Tibial artery (tissue), 4 donors: Measurements from ENCODE around the gene PTPRN2.

Experiments
- DNase-seq, 2 donors: peaks; one replicate each; pipeline ENCODE4 v3.0.0-alpha.2; 2019
- H3K27ac ChIP-seq, 2 donors: fragments of 200-600 bp; sonication (generic) in 1 of 2; 1 replicate in 1 of 2; 2 replicates in 1 of 2; pipeline ENCODE4 v1.5.1; 2018 to 2019; ENCODE audit warnings: mild to moderate bottlenecking in 1 of 2
- H3K27me3 ChIP-seq, 2 donors: fragments of 200-600 bp; sonication (generic) in 1 of 2; one replicate each; pipeline versions ENCODE4 v1.5.1 to v1.6.0; 2016 to 2019
- H3K36me3 ChIP-seq, 3 donors: fragments of 200-600 bp; sonication (generic) in 2 of 3; one replicate each; pipeline ENCODE4 v1.5.1; 2016 to 2019; ENCODE audit warnings: mild to moderate bottlenecking in 2 of 3
- H3K4me1 ChIP-seq, 4 donors: fragments of 200-600 bp; sonication (generic) in 2 of 4; 1 replicate in 3 of 4; 2 replicates in 1 of 4; pipeline ENCODE4 v1.5.1; 2016 to 2019
- H3K4me3 ChIP-seq, 2 donors: fragments of 200-600 bp; sonication (generic) in 1 of 2; 1 replicate in 1 of 2; 2 replicates in 1 of 2; pipeline ENCODE4 v1.5.1; 2018 to 2019; ENCODE audit warnings: mild to moderate bottlenecking in 2 of 2
- H3K9me3 ChIP-seq, 3 donors: fragments of 200-600 bp; sonication (generic) in 1 of 3; one replicate each; pipeline ENCODE4 v1.5.1; 2016 to 2019
- intact Hi-C: fragments of 100-400 bp; cut with DNase I; formaldehyde crosslinking; loops from one replicate; pipeline ENCODE4 v1.15.0; 2023; ENCODE audit warnings: low total_unique reads
- TF ChIP-seq, protein P1 (sequence below), 2 experiments: fragments of 200-600 bp in 1 of 2; fragments of 450-650 bp in 1 of 2; IDR thresholded peaks; one replicate each; pipeline ENCODE4 v1.5.1; 2017 to 2019; ENCODE audit warnings: antibody characterized with exemption in 2 of 2, mild to moderate bottlenecking in 1 of 2, moderate library complexity in 1 of 2

Gene PTPRN2

GRCh38 chr7:157739031-157739430 lies 848.6 kb downstream of the PTPRN2 start:
- Histone ChIP-seq H3K27me3 (peaks cover 0 to 14% of the 10 kb centered on the region in 2 donors), H3K4me3 (no peak overlapping the region), H3K27ac (no peak overlapping the region), H3K4me1 (peaks cover 0 to 5% (median 0%) of the 10 kb centered on the region in 4 donors), H3K36me3 (no peaks in the 10 kb centered on the region), H3K9me3 (no peaks in the 10 kb centered on the region)
- DNase-seq = no peak
- TF ChIP-seq, protein P1, sequence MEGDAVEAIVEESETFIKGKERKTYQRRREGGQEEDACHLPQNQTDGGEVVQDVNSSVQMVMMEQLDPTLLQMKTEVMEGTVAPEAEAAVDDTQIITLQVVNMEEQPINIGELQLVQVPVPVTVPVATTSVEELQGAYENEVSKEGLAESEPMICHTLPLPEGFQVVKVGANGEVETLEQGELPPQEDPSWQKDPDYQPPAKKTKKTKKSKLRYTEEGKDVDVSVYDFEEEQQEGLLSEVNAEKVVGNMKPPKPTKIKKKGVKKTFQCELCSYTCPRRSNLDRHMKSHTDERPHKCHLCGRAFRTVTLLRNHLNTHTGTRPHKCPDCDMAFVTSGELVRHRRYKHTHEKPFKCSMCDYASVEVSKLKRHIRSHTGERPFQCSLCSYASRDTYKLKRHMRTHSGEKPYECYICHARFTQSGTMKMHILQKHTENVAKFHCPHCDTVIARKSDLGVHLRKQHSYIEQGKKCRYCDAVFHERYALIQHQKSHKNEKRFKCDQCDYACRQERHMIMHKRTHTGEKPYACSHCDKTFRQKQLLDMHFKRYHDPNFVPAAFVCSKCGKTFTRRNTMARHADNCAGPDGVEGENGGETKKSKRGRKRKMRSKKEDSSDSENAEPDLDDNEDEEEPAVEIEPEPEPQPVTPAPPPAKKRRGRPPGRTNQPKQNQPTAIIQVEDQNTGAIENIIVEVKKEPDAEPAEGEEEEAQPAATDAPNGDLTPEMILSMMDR (IDR thresholded peaks at IDR 0.05) = no peak
- intact Hi-C loops = no loop called here

GRCh38 chr7:157738066-157738460 lies 849.6 kb downstream of the PTPRN2 start:
- TF ChIP-seq, protein P1 (IDR thresholded peaks at IDR 0.05) = no peak
- Histone ChIP-seq H3K4me3 (no peak overlapping the region), H3K9me3 (no peaks in the 10 kb centered on the region), H3K36me3 (no peaks in the 10 kb centered on the region), H3K27me3 (peaks cover 0 to 14% of the 10 kb centered on the region in 2 donors), H3K27ac (no peak overlapping the region), H3K4me1 (peaks cover 0 to 5% (median 0%) of the 10 kb centered on the region in 4 donors)
- no peak for DNase-seq
- intact Hi-C loops = no loop called here

GRCh38 chr7:157737151-157738065 lies 850.2 kb downstream of the PTPRN2 start:
- intact Hi-C loops = no loop called here
- Histone ChIP-seq H3K27me3 (peaks cover 0 to 14% of the 10 kb centered on the region in 2 donors), H3K4me3 (no peak overlapping the region), H3K27ac (no peak overlapping the region), H3K4me1 (peaks cover 0 to 5% (median 0%) of the 10 kb centered on the region in 4 donors), H3K36me3 (no peaks in the 10 kb centered on the region), H3K9me3 (no peaks in the 10 kb centered on the region)
- TF ChIP-seq, protein P1 (IDR thresholded peaks at IDR 0.05) = no peak
- DNase-seq = no peak

GRCh38 chr7:157736341-157736740 lies 851.3 kb downstream of the PTPRN2 start:
- intact Hi-C loops = no loop called here
- Histone ChIP-seq H3K27me3 (peaks cover 0 to 14% of the 10 kb centered on the region in 2 donors), H3K4me1 (peaks cover 0 to 5% (median 0%) of the 10 kb centered on the region in 4 donors), H3K9me3 (no peaks in the 10 kb centered on the region), H3K36me3 (no peaks in the 10 kb centered on the region), H3K27ac (no peak overlapping the region), H3K4me3 (no peak overlapping the region)
- DNase-seq = no peak
- TF ChIP-seq, protein P1 (IDR thresholded peaks at IDR 0.05) = no peak

DNA sequence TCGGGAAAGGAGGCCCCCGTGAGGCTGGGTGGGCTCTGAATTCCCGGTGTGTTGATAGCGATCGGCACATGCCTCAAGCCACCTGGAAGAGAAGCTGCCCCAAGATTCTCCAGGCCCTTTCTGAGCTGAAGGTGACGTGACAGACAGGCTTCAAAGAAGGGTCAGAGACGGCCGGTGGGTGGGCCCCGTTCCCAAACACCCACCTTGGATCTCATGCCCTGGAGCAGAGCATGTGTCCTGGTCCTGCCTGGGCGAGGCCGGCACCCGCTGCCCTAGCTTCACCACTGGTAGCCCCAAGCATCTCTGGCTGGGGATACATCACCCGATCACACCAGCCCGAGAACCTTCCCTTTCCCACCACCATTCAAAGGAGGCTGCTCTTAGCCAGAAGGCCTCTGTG lies 851.8 kb downstream of the PTPRN2 start:
- no peaks in the 10 kb centered on the region for H3K9me3 ChIP-seq
- H3K4me3 ChIP-seq = no peak overlapping the region
- no peaks in the 10 kb centered on the region for H3K36me3 ChIP-seq
- intact Hi-C loops = no loop called here
- TF ChIP-seq, protein P1 (IDR thresholded peaks at IDR 0.05) = no peak
- peaks cover 0 to 5% (median 0%) of the 10 kb centered on the region in 4 donors for H3K4me1 ChIP-seq
- peaks cover 0 to 14% of the 10 kb centered on the region in 2 donors for H3K27me3 ChIP-seq
- no peak for DNase-seq
- no peak overlapping the region for H3K27ac ChIP-seq
